Lower lobe of right lung (tissue), 2 donors: ENCODE data around the gene FUOM. TPM values are rescaled to one million over a fixed set of nuclear protein-coding genes. Genes with fewer than 3 reads are reported as not detected.

ENCODE experiments used
- ATAC-seq, 2 donors: fragments of 200-7000 bp; cut with Tn5 transposase; one replicate each; pipeline ENCODE4 v1.9.1; 2020 to 2022; ENCODE audit warnings: mild to moderate bottlenecking in 2 of 2, moderate library complexity in 2 of 2
- DNase-seq: peaks from one replicate; pipeline ENCODE4 v3.0.0-alpha.2; 2020
- H3K27ac ChIP-seq: fragments of 200-600 bp; one replicate; pipeline ENCODE4 v1.8.0; 2022
- H3K27me3 ChIP-seq: fragments of 200-600 bp; one replicate; pipeline ENCODE4 v1.8.0; 2022; ENCODE audit warnings: low read depth
- H3K36me3 ChIP-seq: fragments of 200-600 bp; one replicate; pipeline ENCODE4 v1.8.0; 2022; ENCODE audit warnings: mild to moderate bottlenecking
- H3K4me1 ChIP-seq: fragments of 200-600 bp; one replicate; pipeline ENCODE4 v1.8.0; 2022
- H3K4me3 ChIP-seq: fragments of 200-600 bp; one replicate; pipeline ENCODE4 v1.8.0; 2022; ENCODE audit warnings: mild to moderate bottlenecking
- H3K9me3 ChIP-seq: fragments of 200-600 bp; one replicate; pipeline ENCODE4 v1.8.0; 2022
- CTCF ChIP-seq: fragments of 200-600 bp; IDR thresholded peaks from one replicate; pipeline ENCODE4 v1.8.0; 2022; ENCODE audit warnings: antibody characterized with exemption, mild to moderate bottlenecking
- intact Hi-C: fragments of 100-400 bp; cut with DNase I; formaldehyde crosslinking; loops from one replicate; pipeline ENCODE4 v1.11.0; 2022
- total RNA-seq: library from RNA; stranded (reverse); fragmentation: NEBNext Ultra II Directional; extraction: Animal tissue kit (Norgen Biotek cat#: 25700); gene quantifications from one replicate; pipeline ENCODE4 v1.2.1, GENCODE V29; 2021
- donor health status: DM: no; HTN: yes; CAD: no; lungs with severe emphysema.

The FUOM gene
- total RNA-seq, 1 donor from 2014 or later, result 31.0 TPM

GRCh38 chr10:133401981-133402725 is 44.3 kb upstream of the FUOM start:
- Histone ChIP-seq H3K4me1 (no peaks in the 10 kb centered on the region), H3K4me3 (no peak overlapping the region), H3K27ac (peak overlapping the region; percentile 18), H3K9me3 (no peaks in the 10 kb centered on the region), H3K27me3 (no peaks in the 10 kb centered on the region), H3K36me3 (peaks cover 85% of the 10 kb centered on the region)
- ATAC-seq (peak in 1 of 2 donors; percentile 16), DNase-seq (peak; percentile 42)
- intact Hi-C loops, result no loop called here
- no peak for TF ChIP-seq CTCF

- Histone ChIP-seq H3K36me3 (peaks cover 83% of the 10 kb centered on the region), H3K27ac (peak overlapping the region; percentile 39), H3K4me1 (no peaks in the 10 kb centered on the region), H3K27me3 (no peaks in the 10 kb centered on the region), H3K9me3 (no peaks in the 10 kb centered on the region), H3K4me3 (no peak overlapping the region)
- DNase-seq, result no peak
- ATAC-seq, result peak in 1 of 2 donors; percentile 22
- intact Hi-C loops, result no loop called here
- no peak for TF ChIP-seq CTCF
Observed at GRCh38 chr10:133401500-133401899, 43.7 kb upstream of the FUOM start.

GRCh38 chr10:133400624-133401424 is 43.0 kb upstream of the FUOM start:
- ATAC-seq (peak; percentile 14 to 44), DNase-seq (no peak)
- intact Hi-C loops, result no loop called here
- Histone ChIP-seq H3K36me3 (peaks cover 83% of the 10 kb centered on the region), H3K27ac (peak overlapping the region; percentile 39), H3K9me3 (no peaks in the 10 kb centered on the region), H3K27me3 (no peaks in the 10 kb centered on the region), H3K4me1 (peaks cover under 1% of the 10 kb centered on the region), H3K4me3 (no peak overlapping the region)
- no peak for TF ChIP-seq CTCF

GRCh38 chr10:133399123-133399601 is 41.3 kb upstream of the FUOM start:
- no peak for ATAC-seq
- no peaks in the 10 kb centered on the region for H3K9me3 ChIP-seq

More at GRCh38 chr10:133399123-133399601, 41.3 kb upstream of the FUOM start:
- TF ChIP-seq CTCF, result no peak
- H3K4me1 ChIP-seq, result peaks cover 12% of the 10 kb centered on the region
- H3K36me3 ChIP-seq, result peaks cover 71% of the 10 kb centered on the region
- no peak overlapping the region for H3K27ac ChIP-seq
- peak; percentile 28 for DNase-seq
- intact Hi-C loops, result no loop called here
- H3K4me3 ChIP-seq, result no peak overlapping the region
- H3K27me3 ChIP-seq, result no peaks in the 10 kb centered on the region
